Activated naive CD8-positive, alpha-beta T cell treated with anti-CD3 and anti-CD28 coated beads, Interleukin-2, amount 10 ng/mL, durations not matched to agents 7 days and 5 days (primary cell): ENCODE results near the gene ARHGEF37. TPM values are rescaled to one million over a fixed set of nuclear protein-coding genes. Genes with fewer than 3 reads are reported as not detected.
A peak's percentile ranks its signal among the peaks of the same experiment; 100 is the strongest.
"Not testable (repeated sequence)": the region's sequence is repeated elsewhere in the genome, so short reads cannot be mapped to it uniquely, and the experiment has no call there.

Experiments used
- ATAC-seq: fragments of 150-1000 bp; cut with Tn5 transposase; one replicate; pipeline ENCODE4 v1.10.0; 2021; ENCODE audit warnings: low read depth, moderate library complexity
- POLR2A ChIA-PET: fragments of 350-600 bp; sonication (Branson Sonifier 250); formaldehyde crosslinking; loops from one replicate; lab custom pipeline; 2021; ENCODE audit warnings: antibody characterized with exemption; lab: Charles Lee
- DNase-seq: peaks from one replicate; pipeline ENCODE4 v3.0.0; 2021
- H3K27ac Mint-ChIP-seq: one replicate; pipeline ENCODE4 v1.8.0; 2022; ENCODE audit warnings: mild to moderate bottlenecking, mixed read lengths
- H3K27me3 Mint-ChIP-seq: one replicate; pipeline ENCODE4 v1.8.0; 2022; ENCODE audit warnings: mild to moderate bottlenecking, moderate library complexity, mixed read lengths
- H3K36me3 Mint-ChIP-seq: one replicate; pipeline ENCODE4 v1.8.0; 2021; ENCODE audit warnings: mild to moderate bottlenecking, mixed read lengths
- H3K4me1 Mint-ChIP-seq: one replicate; pipeline ENCODE4 v1.8.0; 2021; ENCODE audit warnings: mixed read lengths
- H3K4me3 Mint-ChIP-seq: one replicate; pipeline ENCODE4 v1.8.0; 2022; ENCODE audit warnings: mild to moderate bottlenecking, moderate library complexity, mixed read lengths
- H3K9me3 Mint-ChIP-seq: one replicate; pipeline ENCODE4 v1.8.0; 2021; ENCODE audit warnings: mixed read lengths
- total RNA-seq, 2 experiments: library from RNA; stranded (reverse); gene quantifications; one replicate each; pipeline ENCODE4 v1.2.3, GENCODE V29; 2021

ARHGEF37 gene
- total RNA-seq, 2 experiments from 2014 or later = 0.82 to 0.83 TPM

DNA sequence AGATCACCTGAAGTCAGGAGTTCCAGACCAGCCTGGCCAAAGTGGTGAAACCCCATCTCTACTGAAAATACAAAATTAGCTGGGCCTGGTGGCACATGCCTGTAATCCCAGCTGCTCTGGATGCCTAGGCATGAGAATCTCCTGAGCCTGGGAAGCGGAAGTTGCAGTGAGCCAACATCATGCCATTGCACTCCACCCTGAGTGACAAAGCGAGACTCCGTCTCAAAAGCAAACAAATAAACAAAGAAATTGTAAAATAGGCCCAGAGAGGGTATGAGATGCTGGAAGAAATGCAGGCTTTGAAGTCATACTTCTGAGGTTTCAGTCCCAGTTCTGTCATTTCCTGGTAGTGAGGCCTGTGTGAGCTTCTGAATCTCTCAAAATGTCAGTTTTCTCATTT is 5.3 kb upstream of the ARHGEF37 start:
- H3K27ac Mint-ChIP-seq = peak overlapping the region; percentile 80
- peaks cover 3% of the 10 kb centered on the region for H3K36me3 Mint-ChIP-seq
- peaks cover 14% of the 10 kb centered on the region for H3K4me1 Mint-ChIP-seq
- POLR2A ChIA-PET = interaction anchor here (0.7 to 1.5 kb wide), 3 partner anchors 13 to 261 kb away, joined by 3 to 4 read pairs (median 4); partner anchors contain the start of gene CSNK1A1
- ATAC-seq = peak; percentile 89
- H3K4me3 Mint-ChIP-seq = peak overlapping the region; percentile 33
- DNase-seq = peak; percentile 36
- H3K27me3 Mint-ChIP-seq = no peaks in the 10 kb centered on the region
- H3K9me3 Mint-ChIP-seq = no peaks in the 10 kb centered on the region

DNA sequence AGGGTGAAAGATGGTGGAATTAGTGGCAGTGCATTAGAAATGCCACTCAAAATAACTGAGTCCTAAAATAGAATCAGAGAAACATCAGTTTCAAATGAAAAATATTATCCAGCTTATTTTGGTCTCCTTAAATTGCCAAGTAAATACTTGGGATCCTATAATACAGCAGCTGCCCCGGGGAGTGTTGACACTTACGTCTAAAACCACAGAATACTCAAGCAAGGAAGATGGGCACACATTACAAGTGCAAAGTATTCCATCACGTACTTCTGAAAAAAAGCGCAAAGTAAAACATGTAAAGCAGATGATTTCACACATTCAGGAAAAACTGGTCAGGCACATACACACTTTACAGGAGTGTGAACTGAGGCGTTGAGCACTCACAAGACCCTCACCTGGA is 2.4 kb upstream of the ARHGEF37 start:
- H3K27ac Mint-ChIP-seq = no peak overlapping the region
- POLR2A ChIA-PET = interaction anchor here (1.3 kb wide), 1 partner anchor 27 kb away, joined by 3 read pairs; the partner anchor contains the start of gene CSNK1A1
- no peak overlapping the region for H3K4me3 Mint-ChIP-seq
- peaks cover 12% of the 10 kb centered on the region for H3K27me3 Mint-ChIP-seq
- peaks cover 14% of the 10 kb centered on the region for H3K4me1 Mint-ChIP-seq
- no peak for ATAC-seq
- DNase-seq = no peak
- H3K36me3 Mint-ChIP-seq = peaks cover 3% of the 10 kb centered on the region
- H3K9me3 Mint-ChIP-seq = no peaks in the 10 kb centered on the region

DNA sequence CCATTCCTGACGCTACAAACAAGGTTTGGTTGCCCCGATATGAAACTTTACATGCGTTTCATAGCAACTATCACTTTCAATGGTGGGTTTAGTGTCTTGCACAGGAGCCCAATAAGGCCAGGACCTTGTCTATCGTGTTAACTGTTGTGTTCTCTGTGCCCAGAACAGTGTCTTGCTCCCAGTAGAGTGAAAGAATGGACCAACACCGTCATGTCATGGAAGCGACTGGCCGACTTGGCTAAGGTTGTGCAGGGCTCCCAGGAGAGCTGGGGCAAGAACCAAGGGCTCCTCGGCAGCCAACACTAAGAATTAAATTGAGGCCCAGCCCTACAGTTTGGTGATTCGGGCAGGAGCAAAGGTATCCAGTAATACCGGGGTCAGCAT is 498 bp upstream of the ARHGEF37 start:
- peak overlapping the region; percentile 30 for H3K27ac Mint-ChIP-seq
- H3K9me3 Mint-ChIP-seq = no peaks in the 10 kb centered on the region
- H3K27me3 Mint-ChIP-seq = peaks cover 14% of the 10 kb centered on the region
- ATAC-seq = peak; percentile 6
- peak overlapping the region; percentile 79 for H3K4me3 Mint-ChIP-seq
- peaks cover 10% of the 10 kb centered on the region for H3K4me1 Mint-ChIP-seq
- peaks cover 3% of the 10 kb centered on the region for H3K36me3 Mint-ChIP-seq
- POLR2A ChIA-PET = no interaction called here
- no peak for DNase-seq

DNA sequence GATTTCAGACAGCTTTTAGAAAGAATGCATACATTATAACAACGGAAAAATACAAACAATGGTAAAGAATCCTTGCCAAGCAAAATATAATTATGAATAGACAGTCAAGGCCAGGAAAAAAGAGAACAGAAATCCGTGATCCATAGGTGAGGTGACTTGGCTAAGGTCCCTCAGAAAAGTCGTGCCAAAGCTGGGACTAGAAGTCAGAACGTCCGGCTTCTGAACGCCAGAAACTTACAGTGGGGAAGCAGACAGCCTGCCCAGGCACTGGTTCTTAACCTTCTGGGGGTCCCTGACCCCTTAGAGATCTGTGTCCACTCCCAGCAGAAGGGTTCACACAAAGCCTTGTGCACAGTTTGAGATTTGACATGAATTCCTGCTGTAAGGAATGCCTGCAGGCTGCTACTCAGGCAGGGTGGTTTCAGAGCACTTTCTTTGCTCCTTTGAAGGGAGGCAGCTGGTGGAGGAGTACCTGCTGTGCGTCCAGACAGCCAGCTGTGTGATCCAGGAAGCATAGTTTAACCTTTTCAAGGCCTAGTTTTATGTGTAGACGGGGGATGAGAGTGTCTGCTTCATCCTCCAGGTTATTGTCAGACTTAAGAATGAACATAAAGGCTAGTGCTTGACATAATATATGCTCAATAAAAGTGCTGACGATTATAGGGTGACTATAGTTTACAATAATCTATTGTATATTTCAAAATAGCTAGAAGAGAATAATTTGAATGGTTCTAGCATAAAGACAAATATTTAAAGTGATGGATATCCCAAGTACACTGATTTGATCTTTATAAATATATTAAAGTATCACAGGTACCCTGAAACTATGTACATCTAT is 852 bp downstream of the ARHGEF37 start:
- DNase-seq = no peak
- H3K36me3 Mint-ChIP-seq = no peaks in the 10 kb centered on the region
- peaks cover 20% of the 10 kb centered on the region for H3K27me3 Mint-ChIP-seq
- H3K4me1 Mint-ChIP-seq = peaks cover 4% of the 10 kb centered on the region
- no peak overlapping the region for H3K27ac Mint-ChIP-seq
- POLR2A ChIA-PET = no interaction called here
- no peak for ATAC-seq
- H3K9me3 Mint-ChIP-seq = no peaks in the 10 kb centered on the region
- peak overlapping the region; percentile 68 for H3K4me3 Mint-ChIP-seq

DNA sequence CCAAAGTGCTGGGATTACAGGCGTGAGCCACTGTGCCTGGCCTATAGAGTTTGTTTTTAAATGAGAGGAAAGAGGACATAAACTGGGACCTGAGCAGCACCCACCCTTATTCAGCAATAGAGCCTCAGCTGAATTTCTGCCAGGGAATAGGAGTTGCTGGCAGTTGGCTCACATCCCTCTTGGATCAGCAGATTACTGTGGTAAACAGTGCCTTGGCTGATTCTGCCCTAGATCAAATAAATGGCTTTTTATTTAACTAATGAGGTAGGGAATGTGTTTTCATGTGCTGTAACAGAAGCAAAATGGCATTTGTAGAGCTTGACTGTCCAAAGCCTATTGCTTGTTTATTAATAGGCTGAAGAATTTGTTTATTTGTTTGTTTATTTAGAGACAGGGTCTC is 2.1 kb downstream of the ARHGEF37 start:
- Mint-ChIP-seq H3K4me3 (no peak overlapping the region), H3K4me1 (peaks cover 4% of the 10 kb centered on the region), H3K36me3 (no peaks in the 10 kb centered on the region), H3K9me3 (no peaks in the 10 kb centered on the region), H3K27ac (no peak overlapping the region), H3K27me3 (peaks cover 21% of the 10 kb centered on the region)
- DNase-seq (no peak), ATAC-seq (no peak)
- POLR2A ChIA-PET = no interaction called here

DNA sequence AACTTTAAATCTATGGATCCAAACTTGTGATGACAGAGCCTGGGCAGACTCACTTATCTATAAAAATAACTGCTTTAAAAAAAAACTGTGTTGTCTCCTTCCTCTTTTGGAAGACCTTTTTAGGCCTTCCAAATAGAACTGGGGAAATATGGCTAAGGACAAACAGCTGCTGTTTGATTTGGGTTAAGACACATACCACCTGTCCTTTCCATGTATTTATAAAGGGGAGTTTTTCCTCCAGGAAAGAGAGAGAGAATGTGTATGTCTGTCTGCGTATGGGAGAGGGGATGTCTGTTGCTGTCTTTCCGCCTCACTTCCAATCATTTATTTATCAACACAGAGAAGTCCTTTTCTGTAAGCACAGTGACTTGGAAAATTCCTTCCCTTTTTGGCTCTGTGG is 2.8 kb downstream of the ARHGEF37 start:
- Mint-ChIP-seq H3K27ac (no peak overlapping the region), H3K27me3 (peaks cover 21% of the 10 kb centered on the region), H3K4me1 (peaks cover 4% of the 10 kb centered on the region), H3K36me3 (no peaks in the 10 kb centered on the region), H3K9me3 (no peaks in the 10 kb centered on the region), H3K4me3 (no peak overlapping the region)
- DNase-seq (no peak), ATAC-seq (no peak)
- POLR2A ChIA-PET = no interaction called here

DNA sequence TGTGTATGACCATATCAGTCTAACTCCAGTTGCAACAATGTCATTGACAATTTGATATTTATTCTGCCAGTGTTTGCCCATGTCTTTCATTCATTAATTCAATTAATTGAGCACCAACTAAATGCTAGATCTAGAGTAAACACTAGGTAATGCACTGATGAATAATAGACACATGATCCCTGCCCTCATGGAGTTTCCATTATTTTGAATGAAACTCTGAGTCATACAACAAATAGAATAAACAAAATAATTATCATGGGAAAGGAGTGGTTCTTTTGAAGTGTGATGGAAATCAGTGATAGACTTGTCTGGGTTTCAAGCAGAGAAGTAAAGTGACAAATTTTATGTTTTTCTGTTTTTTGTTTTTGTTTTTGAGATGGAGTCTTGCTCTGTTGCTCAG is 4.6 kb downstream of the ARHGEF37 start:
- Mint-ChIP-seq H3K9me3 (no peaks in the 10 kb centered on the region), H3K4me1 (peaks cover under 1% of the 10 kb centered on the region), H3K27ac (no peak overlapping the region), H3K27me3 (peaks cover 21% of the 10 kb centered on the region), H3K36me3 (no peaks in the 10 kb centered on the region), H3K4me3 (no peak overlapping the region)
- POLR2A ChIA-PET = no interaction called here
- DNase-seq (no peak), ATAC-seq (no peak)

DNA sequence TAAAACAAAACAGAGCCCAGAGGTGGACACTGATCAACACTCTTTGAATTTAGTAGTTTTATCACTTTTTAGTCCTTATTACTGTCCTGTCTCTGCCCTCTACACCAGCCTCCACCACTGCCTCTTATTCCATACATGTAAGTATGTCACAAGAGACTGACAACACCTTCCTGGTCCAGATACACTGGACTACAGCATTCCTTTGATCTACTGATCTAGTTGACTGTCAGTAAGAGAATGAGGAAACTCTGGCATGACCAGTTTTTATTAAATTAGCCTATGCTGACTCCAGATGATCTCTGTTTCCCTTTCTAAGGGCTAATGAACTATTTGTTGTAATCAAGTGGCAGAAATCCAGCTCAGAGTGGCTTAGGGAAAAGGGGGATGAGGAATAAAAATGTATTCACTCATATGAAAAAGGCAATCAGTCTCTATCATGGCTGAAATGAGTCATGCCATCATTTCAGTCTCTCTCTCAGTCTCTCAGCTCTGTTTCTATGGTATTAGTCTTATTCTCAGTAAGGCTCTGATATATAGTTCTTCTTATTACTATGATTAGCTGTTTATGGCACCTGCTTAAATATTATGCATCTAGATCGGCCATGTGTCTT is 5.5 kb downstream of the ARHGEF37 start:
- no peaks in the 10 kb centered on the region for H3K36me3 Mint-ChIP-seq
- H3K27ac Mint-ChIP-seq = no peak overlapping the region
- H3K9me3 Mint-ChIP-seq = no peaks in the 10 kb centered on the region
- peaks cover 18% of the 10 kb centered on the region for H3K27me3 Mint-ChIP-seq
- DNase-seq (no peak), ATAC-seq (no peak)
- no peak overlapping the region for H3K4me3 Mint-ChIP-seq
- H3K4me1 Mint-ChIP-seq = no peaks in the 10 kb centered on the region
- POLR2A ChIA-PET = no interaction called here

DNA sequence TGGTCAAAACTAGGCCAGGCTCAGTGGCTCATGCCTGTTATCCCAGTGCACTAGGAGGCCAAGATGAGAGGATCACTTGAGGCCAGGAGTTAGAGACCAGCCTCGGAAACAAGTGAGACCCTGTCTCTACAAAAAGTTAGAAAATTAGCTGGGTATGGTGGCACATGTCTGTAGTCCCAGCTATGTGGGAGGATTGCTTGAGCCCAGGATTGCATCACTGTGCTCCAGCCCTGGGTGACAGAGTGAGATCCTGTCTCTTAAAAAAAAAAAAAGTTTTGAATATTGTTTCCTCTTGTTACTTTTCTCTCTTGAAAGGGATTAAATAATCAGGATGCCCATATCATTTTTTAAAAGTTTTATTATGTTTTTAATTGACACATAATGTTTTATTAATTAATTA is 7.6 kb downstream of the ARHGEF37 start:
- Mint-ChIP-seq H3K4me1 (no peaks in the 10 kb centered on the region), H3K36me3 (no peaks in the 10 kb centered on the region), H3K27ac (no peak overlapping the region), H3K9me3 (no peaks in the 10 kb centered on the region), H3K27me3 (peaks cover 13% of the 10 kb centered on the region), H3K4me3 (no peak overlapping the region)
- no peak for DNase-seq
- ATAC-seq = no peak
- POLR2A ChIA-PET = no interaction called here

DNA sequence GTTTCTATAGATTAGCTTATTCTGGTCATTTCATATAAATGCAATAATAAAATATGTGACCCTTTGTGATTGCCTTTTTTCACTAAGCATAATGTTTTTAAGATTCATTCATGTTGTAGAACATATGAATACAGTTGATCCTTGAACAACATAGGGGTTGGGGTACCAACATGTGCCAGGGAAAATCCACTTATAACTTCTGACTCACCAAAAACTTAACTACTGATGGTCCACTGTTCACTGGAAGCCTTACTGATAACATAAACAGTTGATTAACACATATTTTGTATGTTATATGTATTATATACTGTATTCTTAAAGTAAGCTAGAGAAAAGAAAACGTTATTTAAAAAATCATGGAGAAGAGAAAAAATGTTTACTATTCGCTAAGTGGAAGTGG is 12.1 kb downstream of the ARHGEF37 start:
- peaks cover 2% of the 10 kb centered on the region for H3K4me1 Mint-ChIP-seq
- H3K9me3 Mint-ChIP-seq = no peaks in the 10 kb centered on the region
- no peak overlapping the region for H3K4me3 Mint-ChIP-seq
- POLR2A ChIA-PET = no interaction called here
- peaks cover 10% of the 10 kb centered on the region for H3K27me3 Mint-ChIP-seq
- DNase-seq = no peak
- no peak for ATAC-seq
- no peak overlapping the region for H3K27ac Mint-ChIP-seq
- H3K36me3 Mint-ChIP-seq = no peaks in the 10 kb centered on the region

DNA sequence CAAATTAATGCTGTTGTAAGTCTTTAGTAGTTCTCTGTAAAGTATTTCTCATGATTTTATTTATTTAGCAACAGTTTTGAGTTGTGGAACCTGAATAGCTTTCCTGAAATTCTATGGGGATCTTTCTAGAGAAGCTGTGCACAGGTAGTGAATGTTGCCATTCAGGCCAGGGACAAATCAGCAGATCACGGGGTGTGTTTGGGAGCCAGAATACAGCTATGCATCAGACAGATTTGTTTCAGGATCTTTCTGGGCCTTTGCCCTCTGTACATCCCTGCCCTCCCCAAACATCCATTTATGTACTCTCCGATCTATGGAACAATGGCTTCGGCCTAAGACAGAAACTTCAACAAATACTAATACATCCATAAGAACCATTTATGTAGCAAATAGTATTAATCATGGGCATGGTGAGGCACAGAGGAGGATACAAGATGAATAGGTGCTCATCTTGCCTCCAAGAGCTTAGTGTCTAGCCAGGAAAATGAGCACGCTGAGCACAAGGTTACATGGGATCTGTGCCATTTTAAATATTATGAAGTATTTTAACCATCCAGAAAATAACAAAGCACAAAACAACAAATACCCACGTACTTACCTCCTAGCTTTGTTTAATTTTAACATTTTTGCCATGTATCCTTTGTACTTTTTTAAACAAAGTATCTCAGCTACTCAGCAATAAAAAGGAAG is 13.1 kb downstream of the ARHGEF37 start:
- Mint-ChIP-seq H3K27me3 (peaks cover 11% of the 10 kb centered on the region), H3K36me3 (no peaks in the 10 kb centered on the region), H3K9me3 (no peaks in the 10 kb centered on the region), H3K27ac (no peak overlapping the region), H3K4me1 (peaks cover 2% of the 10 kb centered on the region), H3K4me3 (no peak overlapping the region)
- POLR2A ChIA-PET = no interaction called here
- ATAC-seq = no peak
- DNase-seq = no peak

DNA sequence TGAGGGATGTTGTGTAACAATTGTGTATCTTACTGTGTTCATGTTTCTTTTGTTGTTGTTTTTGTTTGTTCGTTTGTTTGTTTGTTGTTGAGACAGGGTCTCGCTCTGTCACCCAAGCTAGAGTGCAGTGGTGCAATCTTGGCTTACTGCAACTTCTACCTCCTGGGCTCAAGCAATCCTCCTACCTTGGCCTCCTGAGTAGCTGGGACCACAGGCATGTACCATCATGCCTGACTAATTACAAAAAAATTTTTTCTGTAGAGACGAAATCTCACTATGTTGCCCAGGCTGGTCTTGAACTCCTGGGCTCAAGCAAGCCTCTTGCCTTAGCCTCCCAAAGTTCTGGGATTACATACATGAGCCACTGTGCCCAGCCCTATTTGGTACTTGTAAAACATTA is 13.8 kb downstream of the ARHGEF37 start:
- H3K4me3 Mint-ChIP-seq, POLR2A ChIA-PET, H3K9me3 Mint-ChIP-seq, ATAC-seq, H3K36me3 Mint-ChIP-seq, H3K27ac Mint-ChIP-seq, DNase-seq, H3K4me1 Mint-ChIP-seq: not testable (repeated sequence)
- H3K27me3 Mint-ChIP-seq = peaks cover 11% of the 10 kb centered on the region

DNA sequence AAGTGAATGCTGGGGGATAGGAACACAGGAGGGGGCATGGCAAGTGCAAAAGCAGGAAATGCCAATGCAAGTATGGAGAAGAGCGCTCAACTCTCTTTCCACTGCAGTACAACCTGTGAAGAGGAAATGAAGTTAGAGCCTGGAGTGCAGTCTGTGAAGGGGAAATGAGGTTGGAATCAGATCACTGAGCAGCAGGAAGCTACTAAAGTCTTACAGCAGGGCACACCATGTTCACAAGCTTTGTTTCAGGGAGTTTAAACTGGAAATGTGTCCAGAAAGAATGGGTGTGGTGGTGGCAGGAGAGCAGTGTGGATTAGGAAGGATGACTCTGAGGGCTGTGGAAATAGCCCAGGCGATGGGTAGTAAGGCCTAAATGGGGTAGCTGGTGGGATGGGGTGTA is 15.4 kb downstream of the ARHGEF37 start:
- Mint-ChIP-seq H3K4me1 (peaks cover 2% of the 10 kb centered on the region), H3K27me3 (peaks cover 13% of the 10 kb centered on the region), H3K9me3 (no peaks in the 10 kb centered on the region), H3K36me3 (no peaks in the 10 kb centered on the region), H3K4me3 (no peak overlapping the region), H3K27ac (no peak overlapping the region)
- DNase-seq (no peak), ATAC-seq (no peak)
- POLR2A ChIA-PET = no interaction called here
